ENCODE results near the gene KCNAB1. TPM values are rescaled to one million over a fixed set of nuclear protein-coding genes. Genes with fewer than 3 reads are reported as not detected.
"Not testable (repeated sequence)": the region's sequence is repeated elsewhere in the genome, so short reads cannot be mapped to it uniquely, and the experiment has no call there.

The KCNAB1 gene
- polyA plus RNA-seq, 4 donors, result 2.9 to 10.9 (median 4.1) TPM

DNA sequence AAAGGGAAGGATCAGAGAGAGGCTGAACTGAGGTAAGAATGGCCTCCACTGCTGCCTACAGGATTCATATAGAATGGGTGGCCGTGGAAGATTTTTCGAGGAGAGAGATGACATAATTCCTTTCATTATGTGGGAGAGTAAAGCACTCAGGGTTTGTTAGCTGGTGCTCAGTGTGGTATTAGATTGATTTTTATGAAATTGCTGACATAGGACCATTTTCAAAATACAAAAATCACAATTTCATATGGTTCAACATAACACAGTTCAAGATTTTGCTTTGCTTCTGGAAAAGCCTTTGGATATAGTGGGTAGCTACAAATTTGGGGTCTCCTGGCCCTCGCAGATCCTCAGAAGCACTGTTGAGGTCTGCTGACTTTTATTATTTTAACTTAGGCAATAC, 95.4 kb downstream of the KCNAB1 start:
- DNase-seq (ENCODE audit: low read depth in 4 of 4, low spot score in 3 of 4), result no peak

DNA sequence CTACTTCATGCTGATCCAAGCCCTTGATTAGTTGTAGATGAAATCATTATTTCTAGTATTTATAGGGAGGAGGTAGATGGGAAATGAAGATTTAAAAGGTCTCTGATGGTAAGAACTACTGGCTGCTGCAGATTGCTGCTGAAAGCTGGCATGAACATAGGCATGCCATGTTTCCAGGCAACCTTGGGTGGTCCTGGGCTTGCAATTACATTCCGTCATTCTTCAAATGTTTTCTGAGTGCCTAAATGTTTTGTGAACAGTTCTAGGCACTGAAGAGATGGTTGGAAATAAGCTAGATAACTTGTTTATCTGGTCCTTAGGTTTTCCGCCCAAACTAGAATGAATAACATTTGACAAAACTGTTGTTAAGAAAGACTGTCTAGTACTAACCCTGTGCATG, 95.8 kb downstream of the KCNAB1 start:
- no peak for DNase-seq (ENCODE audit: low read depth in 4 of 4, low spot score in 3 of 4)

GRCh38 chr3:156216852-156217251, 96.5 kb downstream of the KCNAB1 start:
- DNase-seq (ENCODE audit: low read depth in 4 of 4, low spot score in 3 of 4), result no peak

DNA sequence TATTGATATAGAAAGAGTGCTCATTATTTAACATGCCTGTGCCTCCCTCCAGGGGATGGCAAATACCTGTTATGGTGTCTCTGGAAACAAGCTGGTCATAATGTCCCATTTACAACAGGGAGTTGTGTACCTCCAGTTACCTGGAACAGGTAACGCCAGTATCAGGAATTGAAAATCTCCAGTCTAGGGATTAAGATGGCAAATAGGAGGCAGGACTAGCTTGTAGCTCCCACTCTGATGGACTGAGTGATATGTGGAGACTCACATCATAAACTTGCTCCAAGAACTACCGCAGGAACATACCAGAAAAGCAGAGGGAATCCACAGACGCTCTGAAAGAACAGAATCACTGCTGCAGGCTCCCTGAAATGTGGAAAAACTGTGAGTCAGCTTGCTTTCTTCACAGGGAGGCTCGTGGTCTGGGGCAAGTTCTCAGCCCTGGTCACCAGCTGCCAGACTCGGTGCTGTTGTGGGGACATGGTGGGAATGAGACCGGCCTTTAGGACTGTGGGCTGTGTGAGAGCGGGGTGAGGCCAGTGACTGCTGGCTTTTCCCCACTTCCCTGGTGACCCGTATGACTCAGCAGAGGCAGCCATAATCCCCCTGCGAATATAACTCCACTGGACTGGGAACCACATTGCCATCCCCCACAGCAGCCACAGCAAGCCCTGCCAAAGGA, 97.4 kb downstream of the KCNAB1 start:
- no peak for DNase-seq (ENCODE audit: low read depth in 4 of 4, low spot score in 3 of 4)

GRCh38 chr3:156218353-156218744, 98.0 kb downstream of the KCNAB1 start:
- no peak for DNase-seq (ENCODE audit: low read depth in 4 of 4, low spot score in 3 of 4)

DNA sequence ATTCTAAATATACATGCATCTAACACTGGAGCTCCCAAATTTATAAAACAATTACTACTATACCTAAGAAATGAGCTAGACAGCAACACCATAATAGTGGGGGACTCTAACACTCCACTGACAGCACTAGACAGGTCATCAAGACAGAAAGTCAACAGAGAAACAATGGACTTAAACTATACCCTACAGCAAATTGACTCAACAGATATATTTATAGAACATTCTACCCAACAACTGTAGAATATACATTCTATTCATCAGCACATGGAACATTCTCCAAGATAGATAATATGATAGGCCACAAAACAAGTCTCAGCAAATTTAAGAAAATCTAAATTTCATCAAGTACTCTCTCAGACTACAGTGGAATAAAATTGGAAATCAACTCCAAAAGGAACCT, 102.0 kb downstream of the KCNAB1 start:
- DNase-seq (ENCODE audit: low read depth in 4 of 4, low spot score in 3 of 4), result not testable (repeated sequence)

DNA sequence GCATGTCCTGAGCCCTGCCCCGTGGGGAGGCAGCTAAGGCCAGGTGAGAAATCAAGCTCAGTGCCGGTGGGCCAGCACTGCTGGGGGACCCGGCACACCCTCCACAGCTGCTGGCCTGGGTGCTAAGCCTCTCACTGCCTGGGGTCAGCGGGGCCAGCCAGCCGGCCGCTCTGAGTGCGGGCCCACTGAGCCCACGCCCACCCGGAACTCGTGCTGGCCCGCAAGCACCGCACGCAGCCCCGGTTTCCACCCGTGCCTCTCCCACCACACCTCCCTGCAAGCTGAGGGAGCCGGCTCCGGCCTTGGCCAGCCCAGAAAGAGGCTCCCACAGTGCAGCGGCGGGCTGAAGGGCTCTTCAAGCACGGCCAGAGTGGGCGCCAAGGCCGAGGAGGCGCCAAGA, 103.7 kb downstream of the KCNAB1 start:
- not testable (repeated sequence) for DNase-seq (ENCODE audit: low read depth in 4 of 4, low spot score in 3 of 4)

GRCh38 chr3:156226676-156227420, 106.5 kb downstream of the KCNAB1 start:
- DNase-seq (ENCODE audit: low read depth in 4 of 4, low spot score in 3 of 4), result no peak

- DNase-seq (ENCODE audit: low read depth in 4 of 4, low spot score in 3 of 4), result no peak
Observed at GRCh38 chr3:156227704-156228103, 107.3 kb downstream of the KCNAB1 start.

- no peak for DNase-seq (ENCODE audit: low read depth in 4 of 4, low spot score in 3 of 4)
Observed at GRCh38 chr3:156230278-156230900, 110.0 kb downstream of the KCNAB1 start.

GRCh38 chr3:156231221-156231620, 110.8 kb downstream of the KCNAB1 start:
- DNase-seq (ENCODE audit: low read depth in 4 of 4, low spot score in 3 of 4), result not testable (repeated sequence)

GRCh38 chr3:156233876-156234275, 113.5 kb downstream of the KCNAB1 start:
- no peak for DNase-seq (ENCODE audit: low read depth in 4 of 4, low spot score in 3 of 4)

DNA sequence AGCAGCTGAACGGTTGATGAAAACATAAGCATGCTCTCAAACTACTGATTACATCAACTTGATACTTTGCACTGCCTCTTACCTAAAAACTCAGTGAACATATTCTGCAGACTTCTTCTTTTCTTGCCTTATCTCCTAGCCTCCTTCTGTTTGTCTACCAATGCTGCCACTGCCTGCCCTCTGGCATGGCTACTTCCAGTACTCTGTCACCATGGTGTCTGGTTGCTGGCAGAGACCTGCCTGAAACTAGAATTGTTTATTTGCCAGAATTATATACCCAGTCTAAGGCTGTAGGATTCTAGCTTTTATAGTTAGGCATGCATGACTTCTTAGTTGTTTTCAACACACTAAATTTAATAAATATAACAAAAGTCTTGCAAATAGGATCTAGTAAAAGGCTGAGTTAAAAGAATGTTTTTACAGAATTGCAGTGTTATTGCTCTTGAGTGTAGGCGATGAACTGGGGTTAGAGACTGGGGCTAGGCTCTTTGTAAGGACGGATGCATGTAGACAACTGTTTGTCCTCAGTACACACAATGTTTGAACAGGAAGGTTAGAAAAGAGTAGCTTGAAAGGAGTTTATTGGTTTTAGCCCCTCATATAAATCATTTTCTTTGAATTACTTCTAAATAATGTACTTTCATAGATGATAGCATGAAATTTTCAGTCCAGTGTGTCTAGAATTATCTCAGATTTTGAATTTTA, 116.3 kb downstream of the KCNAB1 start:
- DNase-seq (ENCODE audit: low read depth in 4 of 4, low spot score in 3 of 4), result no peak

DNA sequence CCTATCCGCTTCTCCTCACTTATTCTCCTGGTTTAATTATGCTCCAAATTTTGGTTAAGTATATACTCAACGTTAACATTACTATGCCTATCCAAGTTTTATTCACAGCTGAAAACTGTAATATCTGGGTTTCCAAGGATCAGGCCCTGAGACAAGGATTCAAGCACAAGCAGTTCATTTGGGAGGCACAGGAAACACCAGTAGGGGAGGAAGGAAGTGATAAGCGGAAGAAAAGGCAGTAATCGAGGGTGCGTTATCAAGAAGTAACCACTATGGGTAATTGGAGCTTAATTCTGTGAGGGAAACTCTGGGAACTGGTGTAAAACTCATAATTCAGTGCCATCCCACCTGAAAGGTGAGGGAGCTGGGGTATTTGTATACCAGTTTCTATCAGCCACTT, 120.3 kb downstream of the KCNAB1 start:
- DNase-seq (ENCODE audit: low read depth in 4 of 4, low spot score in 3 of 4), result no peak

- no peak for DNase-seq (ENCODE audit: low read depth in 4 of 4, low spot score in 3 of 4)
Observed at GRCh38 chr3:156246961-156247725, 126.8 kb downstream of the KCNAB1 start.

GRCh38 chr3:156250550-156250949, 130.2 kb downstream of the KCNAB1 start:
- no peak for DNase-seq (ENCODE audit: low read depth in 4 of 4, low spot score in 3 of 4)

DNA sequence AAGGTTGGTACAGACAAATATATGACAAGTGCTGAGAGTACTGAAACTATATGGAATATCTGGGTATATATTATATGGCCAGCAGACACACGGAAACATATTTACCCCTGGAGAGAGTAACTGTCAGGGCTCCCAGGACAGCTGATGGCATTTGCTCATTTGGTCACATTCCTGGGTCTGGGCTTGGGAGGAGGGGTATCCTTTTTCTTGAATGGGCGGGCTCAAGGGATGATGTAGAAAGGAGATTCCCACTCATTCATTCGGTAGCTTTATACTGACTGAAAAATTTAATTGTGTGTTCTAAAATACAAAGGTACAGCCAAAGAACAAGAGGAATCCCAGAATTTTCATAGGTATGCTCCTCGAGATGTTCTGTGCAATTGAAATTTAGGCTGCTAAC, 131.0 kb downstream of the KCNAB1 start:
- DNase-seq (ENCODE audit: low read depth in 4 of 4, low spot score in 3 of 4), result no peak

- no peak for DNase-seq (ENCODE audit: low read depth in 4 of 4, low spot score in 3 of 4)
Observed at GRCh38 chr3:156252656-156253055, 132.3 kb downstream of the KCNAB1 start.

GRCh38 chr3:156253150-156253549, 132.8 kb downstream of the KCNAB1 start:
- no peak for DNase-seq (ENCODE audit: low read depth in 4 of 4, low spot score in 3 of 4)

DNA sequence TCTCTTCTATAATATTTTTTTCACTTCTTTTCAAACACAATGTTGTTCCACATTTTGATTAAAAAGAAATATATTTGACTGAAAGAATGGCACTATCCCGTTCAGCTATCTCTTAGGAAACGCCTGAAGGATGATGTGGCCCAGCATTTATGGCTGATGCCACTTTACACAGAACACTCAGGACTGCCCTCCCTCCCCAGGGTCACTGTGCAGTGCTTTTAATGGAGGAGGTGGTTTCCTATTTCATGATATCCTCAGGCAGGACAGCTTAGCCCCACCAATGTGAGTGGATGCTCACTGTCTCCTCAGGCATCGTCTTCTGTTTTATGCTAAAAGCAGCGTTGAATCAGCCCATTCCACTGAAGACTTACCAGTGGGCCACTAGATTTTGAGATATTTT, 135.9 kb downstream of the KCNAB1 start:
- no peak for DNase-seq (ENCODE audit: low read depth in 4 of 4, low spot score in 3 of 4)

- DNase-seq (ENCODE audit: low read depth in 4 of 4, low spot score in 3 of 4), result no peak
Observed at GRCh38 chr3:156256945-156257344, 136.6 kb downstream of the KCNAB1 start.

All from left renal pelvis (tissue), 4 donors.